ENCODE results near the gene PRXL2B.

Gene PRXL2B

DNA sequence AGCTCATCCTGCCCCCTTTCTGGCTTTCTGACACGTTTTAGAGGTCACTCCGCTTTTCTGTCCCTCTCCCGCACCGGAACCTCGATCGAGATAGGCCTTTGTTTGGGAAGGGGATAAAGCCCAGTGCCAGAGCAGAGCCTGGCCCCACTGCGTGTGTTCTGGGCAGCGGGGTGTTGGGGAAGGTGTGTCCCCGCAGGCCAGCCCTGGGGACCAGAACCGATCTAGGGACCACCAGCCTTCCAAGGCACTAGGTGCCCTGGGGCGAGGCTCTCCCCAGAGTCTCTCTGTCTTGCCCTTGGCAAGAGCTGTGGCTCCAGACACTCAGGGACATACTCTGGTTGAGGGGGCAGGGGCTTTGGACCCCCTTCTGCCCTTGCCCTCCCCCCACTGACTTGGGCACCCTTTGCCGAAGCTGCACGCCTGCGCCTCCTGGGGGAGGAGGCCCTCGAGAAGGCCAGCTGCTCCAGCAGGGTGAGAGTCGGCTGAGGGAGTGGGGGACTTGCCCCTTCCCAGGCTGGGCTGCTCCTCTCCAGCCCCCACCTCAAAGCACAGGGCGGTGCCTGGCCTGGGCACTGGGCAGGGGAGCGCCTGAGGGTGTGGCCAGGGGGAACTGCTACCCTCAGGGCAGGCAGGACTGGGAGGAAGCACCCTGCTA, 16.4 kb downstream of the PRXL2B start:
- no peak for DNase-seq

DNA sequence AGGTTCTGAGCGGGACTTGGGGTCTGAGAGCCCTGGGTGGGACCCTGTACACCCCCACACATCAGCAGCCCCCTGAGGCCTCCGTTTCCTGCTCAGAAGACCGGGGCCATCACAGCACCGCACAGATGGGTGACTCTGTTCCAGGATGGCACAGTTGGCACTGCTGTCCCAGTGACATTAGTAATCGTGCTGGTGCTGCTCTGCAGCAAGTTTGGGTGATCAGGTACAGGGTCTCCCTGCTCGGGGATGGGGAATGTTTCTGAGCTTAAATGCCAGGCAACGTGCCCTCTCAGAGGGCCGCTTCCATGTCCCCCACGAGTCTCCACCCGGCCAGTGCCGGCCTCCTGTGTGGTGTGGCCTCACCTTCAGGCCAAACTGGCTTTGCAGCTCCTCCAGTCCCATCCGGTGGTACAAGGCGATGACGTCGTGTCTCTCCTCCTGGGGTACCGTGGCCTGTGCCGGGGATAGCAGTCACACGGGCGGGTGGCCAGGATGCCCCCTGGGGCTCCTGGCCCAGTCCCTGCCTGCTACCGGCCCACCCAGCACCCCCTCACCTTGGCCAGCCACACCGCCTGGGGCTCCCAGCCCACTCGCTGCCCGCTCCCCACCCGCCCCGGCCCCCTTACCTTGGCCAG, 17.1 kb downstream of the PRXL2B start:
- no peak for DNase-seq

DNA sequence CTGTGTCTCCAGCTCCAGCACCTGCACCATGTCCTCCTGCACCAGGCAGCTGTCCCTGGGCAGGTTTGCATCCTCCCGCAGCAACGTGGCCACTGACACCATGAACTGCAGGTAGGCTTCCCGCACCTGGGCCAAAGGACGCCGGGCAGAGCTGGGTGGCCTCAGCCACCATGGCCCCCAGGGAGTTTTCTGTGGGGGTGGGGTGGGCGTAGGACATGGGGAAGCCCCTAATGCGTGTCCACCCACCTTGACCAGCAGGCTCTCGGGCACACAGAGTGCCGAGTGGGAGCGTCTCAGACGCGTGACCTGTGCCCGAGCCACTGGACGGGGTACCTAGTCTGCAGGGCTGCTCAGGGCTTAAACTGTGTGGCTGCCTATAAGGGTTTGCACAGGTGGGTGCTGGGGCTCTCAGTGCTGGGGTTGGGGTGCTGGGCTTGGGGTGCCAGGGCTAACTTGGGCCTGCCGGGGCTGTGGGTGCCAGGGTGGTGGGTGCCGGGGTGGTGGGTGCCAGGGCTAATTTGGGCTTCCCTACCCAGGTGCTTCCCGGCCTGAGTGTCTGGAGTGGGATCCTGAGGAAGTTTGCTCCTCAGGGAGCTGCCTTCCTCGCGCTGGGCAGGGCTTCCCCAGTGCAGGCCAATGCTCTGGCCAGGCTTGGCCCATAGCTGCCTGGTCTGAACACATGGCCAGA, 17.7 kb downstream of the PRXL2B start:
- no peak for DNase-seq

DNA sequence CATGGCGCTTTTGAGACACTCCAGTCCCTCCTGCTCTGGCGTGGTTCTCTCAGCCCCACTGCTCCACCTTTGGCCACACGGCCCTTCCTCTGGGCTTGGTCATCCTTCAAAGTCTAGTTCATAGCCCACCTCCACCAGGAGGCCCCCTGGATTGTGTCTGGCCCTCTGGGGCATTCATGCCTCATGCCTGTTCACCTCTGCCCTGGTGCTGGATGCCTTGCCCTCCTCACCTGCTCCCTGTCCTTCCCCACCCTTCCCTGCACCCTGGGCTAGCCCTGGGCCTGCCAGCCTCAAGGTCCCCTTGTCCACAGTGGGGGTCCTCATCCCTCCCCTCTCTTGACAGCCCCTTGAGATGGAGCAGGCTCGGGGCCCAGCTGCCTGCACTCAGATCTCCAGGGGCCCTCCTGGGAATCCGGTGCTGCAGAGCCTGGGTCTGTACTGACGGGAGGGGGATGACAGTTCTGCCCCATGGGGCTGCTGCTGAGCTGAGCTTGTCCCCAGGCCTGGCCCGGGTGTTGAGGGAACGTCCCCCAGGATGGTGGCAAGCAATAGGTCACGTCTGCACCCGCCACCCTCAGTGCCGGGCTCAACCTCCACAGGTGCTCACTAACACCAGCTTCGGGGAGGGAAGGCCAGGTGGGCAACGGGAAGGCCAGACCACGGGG, 18.4 kb downstream of the PRXL2B start:
- no peak for DNase-seq

DNA sequence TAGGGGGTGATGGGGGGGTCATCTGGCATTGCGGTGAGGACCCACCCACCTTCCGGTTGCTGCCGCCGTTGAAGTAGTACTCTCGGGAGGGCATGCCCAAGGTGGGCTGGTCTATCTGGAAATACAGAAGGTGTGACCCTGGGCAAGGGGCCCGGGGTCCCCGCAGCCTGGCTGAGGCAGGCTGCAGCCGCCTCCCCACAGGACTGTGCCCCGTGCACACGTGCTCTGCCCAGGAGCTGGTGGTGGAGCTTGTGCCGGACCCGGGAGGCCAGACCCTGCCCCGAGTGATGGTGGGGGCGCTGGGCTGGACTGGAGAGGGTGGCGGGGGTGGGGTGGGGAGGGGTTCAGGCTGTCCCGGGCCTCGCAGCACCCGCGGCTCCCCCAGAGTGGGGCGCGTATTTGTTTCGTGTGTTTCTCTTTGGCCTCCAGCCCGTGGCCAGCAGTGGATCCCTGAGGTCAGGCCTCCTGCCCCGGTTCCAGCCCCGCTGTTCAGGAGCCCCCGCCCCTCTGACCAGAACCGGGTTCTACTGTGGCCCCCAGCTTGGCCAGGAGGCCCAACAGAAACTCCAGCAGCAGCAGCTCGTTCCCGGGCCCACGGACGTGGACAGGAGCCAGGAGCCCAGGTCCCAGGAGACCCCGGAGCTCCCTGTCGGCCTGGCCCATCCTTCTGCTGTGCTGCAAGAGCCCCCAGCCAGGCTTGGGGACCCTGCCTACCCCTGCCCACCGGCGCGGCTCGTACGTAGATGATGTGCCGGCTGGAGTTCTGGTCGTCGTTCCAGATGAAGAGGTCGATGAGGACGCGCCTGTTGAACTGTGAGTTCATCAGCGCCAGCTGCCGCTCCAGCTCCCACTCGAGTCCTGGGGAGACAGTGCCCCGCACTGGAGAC, 19.2 kb downstream of the PRXL2B start:
- no peak for DNase-seq

DNA sequence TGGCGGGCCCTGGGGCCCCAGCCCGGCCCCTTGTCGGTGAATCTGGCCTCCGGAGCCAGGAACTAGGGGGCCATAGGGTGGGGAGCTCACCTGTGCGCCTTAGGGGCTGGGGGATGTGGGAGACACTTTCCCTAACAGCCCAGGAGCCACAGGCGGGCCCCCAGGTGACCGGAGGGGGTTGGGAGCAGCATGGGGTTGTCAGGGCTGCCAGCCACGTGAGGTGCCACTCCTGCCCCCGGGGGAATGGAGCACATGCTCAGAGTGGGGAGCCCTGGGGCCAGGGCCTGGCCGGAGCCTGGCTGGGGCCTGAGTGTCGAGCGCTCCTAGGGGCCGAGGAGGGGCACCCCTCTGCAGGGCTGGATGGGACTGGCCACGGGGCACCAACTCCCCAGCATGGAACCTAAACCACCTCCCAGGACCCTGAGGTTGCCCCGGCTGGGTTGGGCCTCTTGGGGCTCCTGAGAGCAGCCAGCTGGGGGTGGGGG, 19.9 kb downstream of the PRXL2B start:
- no peak for DNase-seq

DNA sequence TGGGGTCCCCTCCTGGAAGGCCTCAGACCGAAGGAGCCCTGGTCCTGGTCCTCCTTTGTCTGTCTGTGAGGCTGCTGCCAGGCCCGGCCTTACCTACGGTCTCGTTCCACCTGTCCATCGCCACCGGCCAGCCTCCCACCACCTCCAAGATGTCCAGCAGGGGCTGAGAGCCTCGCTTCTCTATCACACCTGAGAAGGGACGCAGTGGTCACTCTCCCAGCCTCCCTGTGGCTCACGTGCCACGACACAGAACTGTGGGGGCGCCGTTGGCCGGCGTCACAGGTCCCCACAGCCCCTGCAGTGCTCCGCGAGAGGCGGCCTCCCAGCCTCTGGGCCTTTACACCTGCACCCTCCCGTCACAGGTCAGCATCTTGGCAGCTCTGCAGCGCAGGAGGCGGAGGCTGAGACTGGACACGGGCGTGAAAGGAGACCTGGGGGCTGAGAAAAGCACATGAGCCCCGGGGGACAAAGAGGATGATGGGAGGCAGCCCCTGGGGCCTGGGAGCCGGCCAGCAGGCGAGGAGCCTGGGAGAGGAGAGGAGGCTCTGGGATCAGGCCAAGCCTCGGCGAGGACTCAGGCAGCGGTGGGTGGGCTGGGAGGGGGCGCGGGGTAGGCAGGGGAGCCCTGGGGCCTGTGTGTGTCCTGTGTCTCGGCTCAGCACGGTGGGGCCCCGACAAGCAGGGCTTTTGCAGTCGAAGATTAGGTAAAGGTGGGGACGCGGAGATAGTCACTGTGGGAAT, 20.5 kb downstream of the PRXL2B start:
- DNase-seq, result no peak

DNA sequence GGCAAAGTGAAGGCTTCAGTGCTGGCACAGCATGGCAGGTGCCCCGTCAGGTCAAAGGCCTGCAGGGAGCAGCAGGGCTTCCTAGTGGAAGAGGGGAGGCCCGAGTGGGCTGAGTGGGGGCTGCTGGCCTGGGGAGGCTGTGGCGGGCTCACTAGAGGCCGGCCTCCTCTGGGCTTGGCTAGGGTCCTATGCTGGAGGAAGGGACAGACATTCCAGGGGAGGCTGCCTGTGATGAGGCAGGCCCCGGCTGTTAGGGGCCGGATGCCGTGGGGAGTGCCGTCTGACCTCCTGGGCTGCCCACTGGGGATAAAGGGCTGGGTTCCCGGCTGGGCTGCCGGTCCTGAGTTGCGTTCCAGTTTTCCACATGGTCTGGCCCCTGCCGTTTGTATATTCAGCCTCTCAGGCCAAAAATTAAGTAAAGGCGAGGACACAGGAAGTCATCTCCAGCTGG, 21.1 kb downstream of the PRXL2B start:
- no peak for DNase-seq

DNA sequence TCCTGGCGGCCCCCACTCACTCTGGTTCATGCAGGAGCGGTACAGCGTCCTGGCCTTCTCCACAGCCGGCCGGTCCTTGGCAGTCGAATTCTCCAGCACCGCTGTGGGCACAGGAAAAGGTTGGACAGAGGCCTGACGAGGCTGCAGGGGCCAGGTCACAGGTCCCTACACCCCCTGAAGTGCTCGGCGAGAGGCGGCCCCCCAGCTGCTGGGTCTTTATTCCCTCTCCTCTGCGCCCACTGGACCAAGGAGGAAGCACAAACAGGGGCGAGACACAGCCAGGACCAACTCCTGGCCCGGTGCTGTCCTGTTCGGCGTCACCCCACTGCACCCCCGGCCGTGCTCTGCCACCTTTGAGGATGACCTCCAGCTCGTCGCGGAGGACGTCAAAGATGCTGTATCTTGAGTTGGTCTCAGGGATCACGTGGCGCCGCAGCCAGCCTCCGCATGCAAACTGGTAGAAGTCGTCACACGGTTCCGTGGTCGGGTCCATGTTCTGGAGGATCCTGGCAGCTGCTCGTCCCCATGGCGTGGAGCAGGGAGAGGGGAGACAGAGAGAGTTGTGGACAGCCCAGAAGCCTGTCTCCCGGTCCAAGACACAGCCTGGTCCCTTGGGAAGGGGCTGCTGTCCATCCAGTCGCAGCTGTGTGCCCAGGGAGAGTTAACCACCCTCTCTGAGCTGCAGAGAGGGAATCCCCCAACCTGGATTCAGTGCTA, 22.9 kb downstream of the PRXL2B start:
- DNase-seq, result no peak

DNA sequence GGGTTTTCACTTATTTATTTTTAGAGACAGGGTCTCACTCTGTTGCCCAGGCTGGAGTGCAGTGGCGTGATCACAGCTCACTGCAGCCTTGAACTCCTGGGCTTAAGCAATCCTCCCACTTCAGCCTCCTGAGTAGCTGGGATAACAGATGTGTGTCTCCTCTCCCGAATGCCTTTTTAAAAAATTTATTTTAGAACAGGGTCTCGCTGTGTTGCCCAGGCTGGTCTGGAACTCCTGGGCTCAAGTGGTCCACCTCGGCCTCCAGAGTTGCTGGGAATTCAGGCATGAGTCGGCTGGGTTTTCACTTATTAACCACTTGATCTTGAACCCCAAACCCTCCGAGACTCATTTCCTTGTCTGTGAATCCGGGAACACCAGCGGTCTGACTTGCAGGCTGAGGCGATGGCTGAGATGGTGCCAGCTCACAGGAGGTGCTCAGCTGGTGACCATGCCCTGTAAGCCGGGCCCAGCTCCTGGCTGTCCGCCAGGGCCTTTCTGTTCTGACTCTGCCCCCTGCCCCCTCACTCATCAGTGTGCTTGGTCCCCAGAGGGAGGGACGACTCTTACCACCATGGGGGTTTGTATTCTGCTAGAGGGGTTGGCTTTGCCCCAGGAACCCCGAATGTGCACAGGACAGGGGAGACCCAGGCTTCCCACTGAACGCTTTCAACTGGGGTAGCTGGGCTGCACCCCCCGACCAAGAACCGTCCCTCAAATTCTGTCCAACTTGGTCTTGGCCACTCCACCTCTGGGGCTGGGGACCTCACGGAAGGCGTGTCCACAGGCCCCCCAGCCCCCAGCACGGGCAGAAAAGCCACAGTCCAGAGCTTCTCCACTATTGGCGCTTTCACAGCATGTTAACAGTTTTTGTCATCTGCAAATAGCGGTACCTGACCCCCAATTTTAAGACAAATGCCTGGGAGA, 23.7 kb downstream of the PRXL2B start:
- no peak for DNase-seq

DNA sequence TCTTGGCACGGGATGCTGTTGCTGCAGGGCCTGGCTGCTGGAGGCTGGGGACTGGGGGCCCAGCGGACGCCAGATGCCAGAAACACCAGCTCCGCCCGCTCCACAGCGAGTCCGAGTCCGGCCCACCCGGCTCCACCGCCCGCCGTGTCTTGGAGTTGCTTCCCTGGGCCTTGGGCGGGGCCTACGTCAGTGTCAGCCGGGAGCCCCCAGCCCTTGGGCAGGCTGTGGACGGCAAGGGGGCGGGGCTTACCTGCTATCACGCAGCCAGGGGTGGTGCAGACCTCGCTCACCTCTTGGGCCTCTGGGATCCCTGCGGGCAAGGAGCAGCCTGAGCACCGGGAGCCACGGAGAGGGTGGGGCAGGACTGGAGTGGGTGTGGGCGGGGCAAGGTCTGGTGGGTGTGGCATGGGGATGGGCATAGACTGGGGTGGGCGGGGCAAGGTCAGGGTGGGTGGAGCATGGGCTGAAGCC, 24.5 kb downstream of the PRXL2B start:
- DNase-seq, result no peak

DNA sequence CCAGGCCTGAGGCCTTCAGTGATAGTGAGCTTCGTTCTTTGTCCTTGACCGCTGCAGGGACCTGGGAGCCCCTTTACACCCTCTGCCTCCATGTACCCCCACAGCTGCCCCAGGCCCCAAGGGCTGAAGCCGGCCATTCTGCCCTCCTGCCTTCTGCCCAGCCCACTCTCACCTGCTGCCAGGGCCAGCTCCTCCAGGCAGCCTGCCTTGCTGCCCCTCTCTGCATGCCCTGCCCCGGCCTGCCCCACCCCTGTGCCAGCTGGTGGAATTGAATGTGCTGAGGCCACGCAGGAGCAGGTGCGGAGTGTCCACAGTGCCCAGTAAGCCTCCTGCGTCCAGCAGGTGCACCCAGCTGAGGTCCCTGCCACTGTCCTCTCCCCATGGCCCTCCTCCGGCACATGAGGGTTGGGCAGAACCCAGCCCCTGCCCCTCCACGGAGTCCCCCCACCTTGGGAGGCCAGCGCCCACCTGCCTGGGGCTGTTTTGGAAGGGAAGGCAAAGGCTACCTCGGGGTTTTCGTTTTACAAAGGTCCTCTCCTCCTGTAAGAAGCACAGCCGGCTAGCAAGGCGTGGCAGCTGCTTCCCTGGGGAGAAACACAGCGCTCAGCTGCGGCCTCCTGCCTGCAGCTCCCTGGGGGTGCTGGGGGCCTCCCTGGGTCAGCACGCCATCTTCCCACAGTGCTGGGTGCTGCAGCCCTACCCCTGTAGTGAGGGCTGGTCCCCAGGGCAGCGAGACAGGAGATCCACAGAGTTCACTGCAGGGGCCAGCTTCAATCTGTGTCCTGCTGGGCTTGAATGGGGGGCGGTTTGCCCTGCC, 25.3 kb downstream of the PRXL2B start:
- peak; percentile 32 for DNase-seq

DNA sequence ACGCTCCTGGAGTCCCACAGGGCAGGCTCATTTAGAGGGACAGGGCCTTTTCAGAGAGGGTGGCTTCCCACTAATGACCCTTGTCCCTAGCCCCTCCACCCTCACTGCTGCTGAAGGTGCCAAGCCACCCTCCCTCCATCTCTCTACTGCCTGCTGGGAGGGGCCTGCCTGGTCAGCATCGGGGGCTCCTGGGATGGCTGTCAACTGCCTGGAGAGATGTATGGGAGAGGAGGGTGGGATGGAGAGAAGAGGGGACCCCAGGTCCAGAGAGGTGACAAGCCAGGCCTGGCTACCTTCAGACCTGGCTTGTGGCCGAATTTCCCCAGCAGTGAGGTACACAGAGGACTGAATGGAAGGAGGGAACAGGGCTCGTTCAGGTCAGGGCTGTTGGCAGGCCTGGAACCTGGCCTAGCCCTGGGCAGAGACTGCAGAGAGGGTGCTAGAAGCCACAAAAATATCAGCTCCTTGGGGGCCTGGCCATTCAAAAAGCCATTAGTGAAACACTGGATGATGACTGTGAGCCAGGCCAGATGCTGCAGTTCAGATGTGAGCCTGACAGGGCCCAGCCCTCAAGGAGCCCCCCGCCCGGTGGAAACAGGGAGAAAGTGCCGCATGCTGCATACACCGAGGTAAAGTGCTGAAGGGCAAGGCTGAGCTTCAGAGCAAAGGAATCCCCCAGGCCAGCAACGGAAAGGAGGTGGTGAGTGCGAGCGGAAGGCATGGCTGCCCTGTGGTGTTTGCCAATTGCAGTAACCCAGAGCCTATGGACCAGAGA, 26.2 kb downstream of the PRXL2B start:
- no peak for DNase-seq

DNA sequence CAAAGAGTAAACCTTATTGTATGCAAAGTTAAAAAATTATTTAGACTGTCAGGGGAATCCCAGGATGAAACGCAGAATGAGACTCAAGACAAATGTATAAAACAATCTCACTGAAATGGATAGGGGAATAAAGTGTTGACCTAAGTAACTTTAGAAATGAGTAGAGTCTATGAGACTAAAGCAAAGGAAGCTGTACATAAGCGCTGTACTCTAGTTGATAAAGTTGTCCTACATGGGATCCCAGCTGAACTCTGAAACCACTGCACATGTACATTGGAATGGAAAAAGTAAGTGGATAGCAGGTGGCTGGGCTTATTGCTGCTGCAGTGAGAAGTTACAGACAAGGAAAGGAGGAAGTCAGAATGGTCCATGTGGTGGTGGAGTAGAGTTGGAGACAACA, 27.6 kb downstream of the PRXL2B start:
- no peak for DNase-seq

DNA sequence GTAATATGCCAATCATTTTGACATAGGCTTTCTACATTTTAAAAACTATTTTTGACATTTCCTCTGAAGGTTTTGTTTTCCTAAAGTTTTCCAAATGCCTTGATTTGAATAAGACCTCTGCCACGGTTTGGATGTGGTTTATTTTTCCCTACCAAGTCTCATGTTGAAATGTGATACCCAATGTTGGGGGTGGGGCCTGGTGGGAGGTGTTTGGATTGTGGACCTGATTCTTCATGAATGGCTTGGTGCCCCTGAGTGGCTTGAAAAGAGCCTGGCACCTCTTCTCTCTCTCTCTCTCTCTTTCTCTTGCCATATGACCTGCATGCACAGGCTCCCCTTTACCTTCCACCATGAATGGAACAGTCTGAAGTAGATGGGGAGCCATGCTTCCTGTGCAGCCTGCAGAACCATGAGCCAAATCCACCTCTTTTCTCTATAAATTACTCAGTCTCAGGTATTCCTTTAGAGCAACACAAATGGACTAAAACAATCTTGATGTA, 31.4 kb downstream of the PRXL2B start:
- DNase-seq, result no peak

DNA sequence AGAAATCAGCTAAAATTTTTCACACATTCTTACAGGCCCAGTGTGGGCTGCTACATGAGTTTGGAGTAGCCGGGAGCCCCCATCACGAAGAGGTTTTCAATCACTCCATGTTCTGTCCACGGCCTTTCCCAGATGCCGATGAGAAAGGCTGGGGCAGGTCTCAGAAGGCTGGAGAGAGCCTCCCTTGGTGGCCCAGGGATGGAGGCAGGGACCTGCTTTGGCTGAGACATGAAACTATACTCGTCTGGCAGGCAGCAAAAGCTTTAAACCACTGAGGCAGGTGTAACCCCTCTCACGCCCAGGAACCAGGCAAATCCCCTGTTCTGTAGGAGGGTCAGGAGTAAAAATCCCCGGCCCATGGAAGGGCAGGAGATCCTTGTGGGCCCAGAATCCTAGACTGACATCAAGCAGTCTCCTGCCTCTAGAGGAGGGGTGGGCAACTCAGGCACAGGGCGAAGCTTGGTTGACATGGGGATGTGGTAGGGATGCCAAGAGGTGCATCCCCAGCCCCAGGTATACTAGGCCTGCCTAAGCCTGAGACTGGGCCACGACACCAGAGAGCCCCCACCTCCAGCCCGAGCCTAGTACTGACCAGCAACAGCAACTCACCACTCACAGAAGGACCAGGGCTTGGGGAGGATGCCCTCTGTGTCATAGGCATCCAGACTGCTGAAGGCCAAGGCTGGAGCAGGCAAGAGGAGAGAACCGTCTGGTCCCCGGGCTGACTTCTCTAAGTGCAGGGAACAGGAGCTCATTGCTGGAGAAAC, 37.2 kb downstream of the PRXL2B start:
- no peak for DNase-seq

DNA sequence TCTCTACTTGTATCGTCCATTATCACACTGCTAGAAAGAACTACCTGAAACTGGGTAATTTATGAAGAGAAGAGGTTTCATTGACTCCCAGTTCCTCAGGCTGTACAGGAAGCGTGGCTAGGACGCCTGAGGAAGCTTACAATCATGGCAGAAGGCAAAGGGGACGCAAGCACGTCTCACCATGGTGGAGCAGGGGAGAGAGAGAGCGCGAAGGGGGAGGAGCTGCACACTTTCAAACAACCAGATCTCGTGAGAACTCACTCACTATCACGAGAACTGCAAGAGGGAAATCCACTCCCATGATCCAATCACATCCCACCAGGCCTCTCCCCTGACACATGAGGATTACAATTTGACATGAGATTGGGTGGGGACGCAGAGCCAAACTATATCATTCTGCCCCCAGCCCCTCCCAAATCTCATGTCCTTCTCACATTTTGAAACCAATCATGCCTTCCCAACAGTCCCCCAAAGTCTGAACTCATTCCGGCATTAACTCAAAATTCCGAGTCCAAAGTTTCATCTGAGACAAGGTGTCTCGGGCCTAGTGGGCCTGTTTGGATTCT, 38.2 kb downstream of the PRXL2B start:
- no peak for DNase-seq
